ENCODE results near the gene PDE4D.

Gene PDE4D

GRCh38 chr5:59648949-59649921, 244.3 kb downstream of the PDE4D start:
- no peak for DNase-seq

- DNase-seq, result no peak
Observed at GRCh38 chr5:59648038-59648831, 245.3 kb downstream of the PDE4D start.

GRCh38 chr5:59645380-59645779, 248.1 kb downstream of the PDE4D start:
- DNase-seq, result no peak

GRCh38 chr5:59640411-59640810, 253.1 kb downstream of the PDE4D start:
- DNase-seq, result no peak

GRCh38 chr5:59637884-59638580, 255.5 kb downstream of the PDE4D start:
- no peak for DNase-seq

- no peak for DNase-seq
Observed at GRCh38 chr5:59629561-59629960, 264.0 kb downstream of the PDE4D start.

- no peak for DNase-seq
Observed at GRCh38 chr5:59628062-59628828, 265.3 kb downstream of the PDE4D start.

GRCh38 chr5:59624898-59625297, 268.6 kb downstream of the PDE4D start:
- DNase-seq, result no peak

- no peak for DNase-seq
Observed at GRCh38 chr5:59622848-59623247, 270.7 kb downstream of the PDE4D start.

GRCh38 chr5:59621477-59621876, 272.0 kb downstream of the PDE4D start:
- DNase-seq, result no peak

- DNase-seq, result no peak
Observed at GRCh38 chr5:59620535-59621212, 272.9 kb downstream of the PDE4D start.

GRCh38 chr5:59618644-59619043, 274.9 kb downstream of the PDE4D start:
- no peak for DNase-seq

- DNase-seq, result no peak
Observed at GRCh38 chr5:59617186-59617771, 276.2 kb downstream of the PDE4D start.

- DNase-seq, result no peak
Observed at GRCh38 chr5:59616413-59616812, 277.1 kb downstream of the PDE4D start.

GRCh38 chr5:59615272-59615671, 278.3 kb downstream of the PDE4D start:
- DNase-seq, result no peak

GRCh38 chr5:59609501-59610265, 283.8 kb downstream of the PDE4D start:
- DNase-seq, result no peak

GRCh38 chr5:59608745-59609144, 284.8 kb downstream of the PDE4D start:
- no peak for DNase-seq

GRCh38 chr5:59607138-59607765, 286.3 kb downstream of the PDE4D start:
- no peak for DNase-seq

GRCh38 chr5:59605915-59606314, 287.6 kb downstream of the PDE4D start:
- DNase-seq, result no peak

GRCh38 chr5:59604111-59604510, 289.4 kb downstream of the PDE4D start:
- no peak for DNase-seq

Measured in activated gamma-delta T cell treated with Interleukin-2 at 50 U/mL for 16 hours (primary cell).